ENCODE results near the gene IGFBP2.

The IGFBP2 gene

GRCh38 chr2:216698293-216698692, 65.1 kb downstream of the IGFBP2 start:
- H3K27ac ChIP-seq, result no peak overlapping the region
- no peak for TF ChIP-seq CTCF (conservative IDR thresholded peaks at IDR 0.05)
- TF ChIP-seq ZFX (IDR thresholded peaks at IDR 0.05), result no peak

GRCh38 chr2:216698895-216699294, 65.7 kb downstream of the IGFBP2 start:
- no peak overlapping the region for H3K27ac ChIP-seq
- TF ChIP-seq CTCF (conservative IDR thresholded peaks at IDR 0.05) (peak; percentile 77), ZFX (IDR thresholded peaks at IDR 0.05) (no peak)

- no peak overlapping the region for H3K27ac ChIP-seq
- TF ChIP-seq CTCF (conservative IDR thresholded peaks at IDR 0.05) (no peak), ZFX (IDR thresholded peaks at IDR 0.05) (no peak)
These were observed 66.9 kb downstream of the IGFBP2 start for GRCh38 chr2:216700088-216700567.

- no peak for TF ChIP-seq ZFX (IDR thresholded peaks at IDR 0.05)
- no peak for TF ChIP-seq CTCF (conservative IDR thresholded peaks at IDR 0.05)
- no peak overlapping the region for H3K27ac ChIP-seq
These were observed 67.6 kb downstream of the IGFBP2 start for GRCh38 chr2:216700781-216701180.

GRCh38 chr2:216701544-216701943, 68.3 kb downstream of the IGFBP2 start:
- no peak for TF ChIP-seq ZFX (IDR thresholded peaks at IDR 0.05)
- TF ChIP-seq CTCF (conservative IDR thresholded peaks at IDR 0.05), result no peak
- no peak overlapping the region for H3K27ac ChIP-seq

- H3K27ac ChIP-seq, result no peak overlapping the region
- TF ChIP-seq CTCF (conservative IDR thresholded peaks at IDR 0.05) (no peak), ZFX (IDR thresholded peaks at IDR 0.05) (no peak)
These were observed 69.5 kb downstream of the IGFBP2 start for GRCh38 chr2:216702756-216703155.

- TF ChIP-seq CTCF (conservative IDR thresholded peaks at IDR 0.05), result no peak
- TF ChIP-seq ZFX (IDR thresholded peaks at IDR 0.05), result no peak
- no peak overlapping the region for H3K27ac ChIP-seq
These were observed 77.5 kb downstream of the IGFBP2 start for GRCh38 chr2:216710551-216711301.
